ENCODE results near the gene TCF3. TPM values are rescaled to one million over a fixed set of nuclear protein-coding genes. Genes with fewer than 3 reads are reported as not detected.

Gene TCF3
- total RNA-seq, 2 experiments from 2014 or later, result 124 to 126 TPM

DNA sequence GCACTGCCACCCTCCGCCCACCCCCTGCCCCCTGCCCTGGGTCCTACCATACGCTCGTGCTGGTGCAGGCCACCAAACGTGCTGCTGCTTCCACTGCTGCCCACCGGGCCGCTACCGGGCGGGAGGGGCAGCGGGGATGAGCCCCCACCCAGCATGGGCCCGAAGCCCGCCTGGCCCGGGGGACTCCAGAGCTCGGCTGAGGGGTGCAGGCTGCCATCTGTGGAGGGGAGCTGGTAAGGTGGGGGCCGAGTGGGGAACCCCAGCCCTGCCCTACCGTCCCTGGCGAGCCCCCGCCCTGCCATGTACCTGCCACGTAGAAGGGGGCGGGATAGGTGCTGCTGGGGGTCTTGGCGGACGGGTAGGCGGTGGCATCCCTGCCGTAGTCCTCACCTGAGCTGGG is 30.4 kb downstream of the TCF3 start:
- no peak overlapping the region for H3K4me3 Mint-ChIP-seq
- ChIA-PET POLR2A (interaction anchor here (0.9 kb wide), 1 partner anchor 17 kb away, joined by 3 read pairs; the partner anchor contains the start of gene UQCR11), CTCF (interaction anchor here (0.7 to 1.0 kb wide), 2 partner anchors 86 to 174 kb away, joined by 3 read pairs; no protein-coding TSS in a partner anchor)
- peaks cover 15% of the 10 kb centered on the region for H3K4me1 Mint-ChIP-seq (ENCODE audit: low read depth)
- TF ChIP-seq, protein P1, sequence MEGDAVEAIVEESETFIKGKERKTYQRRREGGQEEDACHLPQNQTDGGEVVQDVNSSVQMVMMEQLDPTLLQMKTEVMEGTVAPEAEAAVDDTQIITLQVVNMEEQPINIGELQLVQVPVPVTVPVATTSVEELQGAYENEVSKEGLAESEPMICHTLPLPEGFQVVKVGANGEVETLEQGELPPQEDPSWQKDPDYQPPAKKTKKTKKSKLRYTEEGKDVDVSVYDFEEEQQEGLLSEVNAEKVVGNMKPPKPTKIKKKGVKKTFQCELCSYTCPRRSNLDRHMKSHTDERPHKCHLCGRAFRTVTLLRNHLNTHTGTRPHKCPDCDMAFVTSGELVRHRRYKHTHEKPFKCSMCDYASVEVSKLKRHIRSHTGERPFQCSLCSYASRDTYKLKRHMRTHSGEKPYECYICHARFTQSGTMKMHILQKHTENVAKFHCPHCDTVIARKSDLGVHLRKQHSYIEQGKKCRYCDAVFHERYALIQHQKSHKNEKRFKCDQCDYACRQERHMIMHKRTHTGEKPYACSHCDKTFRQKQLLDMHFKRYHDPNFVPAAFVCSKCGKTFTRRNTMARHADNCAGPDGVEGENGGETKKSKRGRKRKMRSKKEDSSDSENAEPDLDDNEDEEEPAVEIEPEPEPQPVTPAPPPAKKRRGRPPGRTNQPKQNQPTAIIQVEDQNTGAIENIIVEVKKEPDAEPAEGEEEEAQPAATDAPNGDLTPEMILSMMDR (IDR thresholded peaks at IDR 0.05), result no peak
- no peaks in the 10 kb centered on the region for H3K27me3 Mint-ChIP-seq
- DNase-seq (no peak), ATAC-seq (no peak)
- peaks cover 18% of the 10 kb centered on the region for H3K36me3 Mint-ChIP-seq (ENCODE audit: low read depth)
- H3K27ac Mint-ChIP-seq, result no peak overlapping the region
- intact Hi-C loops (cut with micrococcal nuclease), result no loop called here
- no peaks in the 10 kb centered on the region for H3K9me3 Mint-ChIP-seq

DNA sequence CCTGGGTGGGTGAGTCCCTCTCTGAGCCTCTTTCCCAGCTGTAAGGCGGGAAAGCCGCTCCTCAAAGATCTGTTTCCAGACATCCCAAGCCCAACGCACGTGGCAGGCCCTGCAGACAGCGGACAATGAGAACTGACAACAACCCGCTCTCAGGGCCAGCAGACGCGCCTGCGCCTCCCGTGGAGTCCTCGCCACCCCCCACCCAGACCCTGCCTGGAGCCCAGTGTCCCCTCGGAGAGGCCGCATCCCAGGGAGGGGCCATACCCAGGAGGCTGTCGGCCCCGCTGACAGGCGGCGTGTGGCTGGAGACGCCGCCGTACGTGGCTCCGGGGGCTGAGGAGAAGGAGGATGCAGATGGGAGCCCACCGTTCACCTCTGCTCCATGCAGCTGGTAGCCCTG is 30.8 kb downstream of the TCF3 start:
- peaks cover 20% of the 10 kb centered on the region for H3K4me1 Mint-ChIP-seq (ENCODE audit: low read depth)
- H3K9me3 Mint-ChIP-seq, result no peaks in the 10 kb centered on the region
- ATAC-seq, result no peak
- no peaks in the 10 kb centered on the region for H3K27me3 Mint-ChIP-seq
- DNase-seq, result no peak
- H3K36me3 Mint-ChIP-seq (ENCODE audit: low read depth), result peaks cover 22% of the 10 kb centered on the region
- no peak overlapping the region for H3K4me3 Mint-ChIP-seq
- ChIA-PET POLR2A (no interaction called here), CTCF (interaction anchor here (1.8 kb wide), 1 partner anchor 51 kb away, joined by 3 read pairs; no protein-coding TSS in a partner anchor)
- TF ChIP-seq, protein P1 (IDR thresholded peaks at IDR 0.05), result no peak
- no peak overlapping the region for H3K27ac Mint-ChIP-seq
- intact Hi-C loops (cut with micrococcal nuclease), result no loop called here

DNA sequence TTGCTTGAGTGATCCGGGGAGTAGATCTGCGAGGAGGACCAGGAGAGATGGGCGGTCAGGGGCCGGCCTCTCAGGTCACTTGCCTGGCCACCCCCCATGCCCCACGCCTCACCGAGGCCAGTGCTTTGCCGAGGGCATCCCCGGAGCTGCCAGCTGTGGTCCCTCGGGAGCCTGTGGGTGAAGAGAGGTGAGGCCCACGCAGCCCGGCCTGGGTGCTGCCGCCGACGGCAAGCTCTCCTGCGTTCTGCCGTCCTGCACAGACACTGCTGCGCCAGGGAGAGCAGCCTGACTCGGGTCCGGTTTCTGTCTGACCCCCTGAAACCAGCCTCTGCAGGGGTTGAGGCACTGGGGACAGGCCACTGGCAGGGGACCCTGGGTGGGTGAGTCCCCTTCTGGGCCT is 31.4 kb downstream of the TCF3 start:
- POLR2A ChIA-PET, result no interaction called here
- no peaks in the 10 kb centered on the region for H3K9me3 Mint-ChIP-seq
- intact Hi-C loops (cut with micrococcal nuclease), result no loop called here
- DNase-seq, result no peak
- CTCF ChIA-PET, result interaction anchor here (1.8 kb wide), 1 partner anchor 51 kb away, joined by 3 read pairs; no protein-coding TSS in a partner anchor
- TF ChIP-seq, protein P1 (IDR thresholded peaks at IDR 0.05), result no peak
- no peak for ATAC-seq
- H3K27me3 Mint-ChIP-seq, result no peaks in the 10 kb centered on the region
- peaks cover 24% of the 10 kb centered on the region for H3K36me3 Mint-ChIP-seq (ENCODE audit: low read depth)
- H3K4me3 Mint-ChIP-seq, result no peak overlapping the region
- no peak overlapping the region for H3K27ac Mint-ChIP-seq
- peaks cover 22% of the 10 kb centered on the region for H3K4me1 Mint-ChIP-seq (ENCODE audit: low read depth)

DNA sequence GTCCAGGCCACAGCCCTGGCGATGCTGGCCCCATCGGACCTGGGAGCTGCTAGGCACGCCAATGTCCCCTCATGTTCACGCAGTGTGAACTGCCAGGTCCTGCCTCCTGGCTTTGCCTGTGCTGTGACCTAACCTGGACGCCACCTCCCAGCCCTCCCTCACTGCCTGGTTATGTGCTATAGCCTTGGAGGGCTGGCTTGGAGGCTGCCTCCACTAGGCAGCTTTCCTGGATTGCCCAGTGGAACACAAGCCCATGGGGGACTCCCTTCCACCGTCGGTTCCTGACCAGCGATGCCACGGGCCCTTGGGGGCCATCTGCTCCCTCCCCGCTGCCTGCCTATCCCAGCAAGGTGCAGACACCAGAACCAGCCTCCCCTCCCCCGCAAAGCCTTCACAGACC is 31.9 kb downstream of the TCF3 start:
- POLR2A ChIA-PET, result no interaction called here
- peaks cover 22% of the 10 kb centered on the region for H3K4me1 Mint-ChIP-seq (ENCODE audit: low read depth)
- CTCF ChIA-PET, result interaction anchor here (1.8 kb wide), 1 partner anchor 52 kb away, joined by 3 read pairs; no protein-coding TSS in a partner anchor
- H3K27ac Mint-ChIP-seq, result no peak overlapping the region
- H3K4me3 Mint-ChIP-seq, result no peak overlapping the region
- DNase-seq (no peak), ATAC-seq (no peak)
- peaks cover 28% of the 10 kb centered on the region for H3K36me3 Mint-ChIP-seq (ENCODE audit: low read depth)
- intact Hi-C loops (cut with micrococcal nuclease), result no loop called here
- no peaks in the 10 kb centered on the region for H3K9me3 Mint-ChIP-seq
- no peaks in the 10 kb centered on the region for H3K27me3 Mint-ChIP-seq
- TF ChIP-seq, protein P1 (IDR thresholded peaks at IDR 0.05), result no peak

DNA sequence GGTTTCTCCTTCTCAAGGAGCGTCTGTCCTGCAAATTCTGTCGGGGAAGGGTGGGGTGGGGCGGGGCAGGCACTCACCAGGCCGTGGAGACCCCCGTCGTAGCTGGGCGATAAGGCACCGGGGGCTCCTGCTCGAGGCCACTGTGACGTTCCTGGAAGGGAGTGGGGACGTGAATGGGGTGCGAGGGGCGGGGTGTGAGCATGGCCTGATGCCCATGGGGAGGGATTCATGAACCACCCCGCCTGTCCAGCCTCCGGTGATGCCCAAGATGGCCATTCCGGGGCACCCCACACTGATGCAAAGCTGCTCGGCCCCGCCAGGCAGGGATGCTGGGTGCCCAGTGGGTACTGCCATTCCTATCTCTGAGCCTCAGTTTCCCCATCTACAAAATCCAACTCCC is 32.7 kb downstream of the TCF3 start:
- H3K36me3 Mint-ChIP-seq (ENCODE audit: low read depth), result peaks cover 30% of the 10 kb centered on the region
- ChIA-PET CTCF (interaction anchor here (1.8 kb wide), 1 partner anchor 53 kb away, joined by 3 read pairs; no protein-coding TSS in a partner anchor), POLR2A (no interaction called here)
- intact Hi-C loops (cut with micrococcal nuclease), result no loop called here
- peaks cover 24% of the 10 kb centered on the region for H3K4me1 Mint-ChIP-seq (ENCODE audit: low read depth)
- no peak overlapping the region for H3K27ac Mint-ChIP-seq
- no peaks in the 10 kb centered on the region for H3K27me3 Mint-ChIP-seq
- no peak for ATAC-seq
- no peak overlapping the region for H3K4me3 Mint-ChIP-seq
- H3K9me3 Mint-ChIP-seq, result no peaks in the 10 kb centered on the region
- DNase-seq, result no peak
- TF ChIP-seq, protein P1 (IDR thresholded peaks at IDR 0.05), result no peak
